Fibroblast of villous mesenchyme (primary cell): Measurements from ENCODE around the gene IDUA. TPM values are rescaled to one million over a fixed set of nuclear protein-coding genes. Genes with fewer than 3 reads are reported as not detected.

Experiments used
- DNase-seq: peaks from one replicate; pipeline ENCODE4 v3.0.0-alpha.2; 2010; ENCODE audit warnings: low read depth
- H3K4me3 ChIP-seq: 2 replicates; pipeline ENCODE4 v1.5.1; 2011; ENCODE audit warnings: low read depth, mild to moderate bottlenecking, low read length
- CTCF ChIP-seq: IDR thresholded peaks from 2 replicates; pipeline ENCODE4 v1.5.1; 2012; ENCODE audit warnings: low read depth, mild to moderate bottlenecking, low read length; ENCODE audit not compliant: insufficient read depth
- total RNA-seq: library from RNA; depleted of rRNA; stranded (reverse); fragments of >200 nt; gene quantifications from 2 replicates; pipeline ENCODE4 v1.2.3, GENCODE V29; 2012

Gene IDUA
- total RNA-seq, 1 donor, result 10.4 TPM

- H3K4me3 ChIP-seq, result no peak overlapping the region
- no peak for DNase-seq
- TF ChIP-seq CTCF, result no peak
Measured at GRCh38 chr4:1027915-1028238, 41.0 kb downstream of the IDUA start.

DNA sequence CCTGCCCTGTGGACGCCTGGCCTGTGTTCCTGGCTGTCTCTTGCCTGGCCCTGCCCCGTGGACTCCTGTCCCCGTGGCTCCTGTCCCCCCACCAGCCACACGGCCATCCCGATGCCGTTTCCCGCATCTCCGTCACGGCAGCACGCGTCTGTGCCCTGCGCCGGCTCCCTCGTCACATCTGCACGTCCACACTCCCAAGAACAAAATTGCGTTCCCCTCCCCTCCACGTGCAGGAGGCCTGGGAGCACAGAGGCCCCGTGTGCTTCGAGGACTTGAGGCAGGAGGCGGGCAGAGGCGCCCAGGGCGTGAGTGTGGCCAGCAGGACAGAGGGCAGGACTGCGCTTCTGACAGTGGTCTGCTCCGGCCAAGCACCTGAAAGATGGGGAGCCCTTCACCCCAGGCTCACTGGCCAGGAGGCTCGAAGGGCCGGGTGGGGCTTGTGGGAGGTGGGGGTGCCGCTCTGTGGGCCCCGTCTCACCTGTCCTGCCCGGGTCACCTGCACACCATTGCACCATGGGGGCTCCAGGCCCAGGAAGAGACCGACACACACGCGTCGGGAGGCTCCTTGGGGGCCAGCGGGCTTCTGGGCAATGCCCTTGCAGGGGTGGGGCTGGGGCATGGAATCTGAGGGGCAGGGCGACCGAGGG, 41.9 kb downstream of the IDUA start:
- no peak overlapping the region for H3K4me3 ChIP-seq
- TF ChIP-seq CTCF, result no peak
- no peak for DNase-seq

DNA sequence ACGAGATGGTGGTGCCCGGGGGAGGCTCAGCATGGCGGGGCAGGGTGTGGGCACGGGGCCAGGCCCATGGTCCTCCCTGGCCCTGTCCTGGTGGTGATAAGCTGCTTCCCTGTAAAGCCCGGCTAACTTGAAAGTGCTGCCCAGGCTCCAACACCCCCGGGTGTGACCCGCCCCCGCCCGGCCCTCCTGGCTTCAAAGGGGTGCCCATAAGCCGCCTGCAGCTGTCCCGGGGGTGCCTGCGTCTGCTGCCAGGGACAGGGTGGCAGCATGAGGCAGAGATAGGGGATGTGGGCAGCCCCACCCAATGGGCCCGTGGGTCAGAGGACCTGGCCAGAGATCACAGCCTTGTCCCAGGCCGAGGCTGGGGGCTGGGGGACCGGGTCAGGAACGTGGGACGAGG, 42.7 kb downstream of the IDUA start:
- DNase-seq, result no peak
- TF ChIP-seq CTCF, result no peak

GRCh38 chr4:1030031-1030430, 43.2 kb downstream of the IDUA start:
- H3K4me3 ChIP-seq, result no peak overlapping the region
- no peak for TF ChIP-seq CTCF
- no peak for DNase-seq

More for the DNA sequence above, 42.7 kb downstream of the IDUA start:
- no peak overlapping the region for H3K4me3 ChIP-seq

- TF ChIP-seq CTCF, result no peak
- H3K4me3 ChIP-seq, result no peak overlapping the region
- no peak for DNase-seq
Measured at GRCh38 chr4:1030559-1030958, 43.7 kb downstream of the IDUA start.

GRCh38 chr4:1031346-1031745, 44.5 kb downstream of the IDUA start:
- no peak for DNase-seq
- TF ChIP-seq CTCF, result no peak
- no peak overlapping the region for H3K4me3 ChIP-seq
